ENCODE data around the gene HLA-DRA.

- no peak for TF ChIP-seq CTCF (IDR thresholded peaks at IDR 0.05)
- TF ChIP-seq POLR2A (IDR thresholded peaks at IDR 0.05), result no peak
Observed at GRCh38 chr6:32447932-32448331, 8.2 kb downstream of the HLA-DRA start.
